KMS-11 (cell line): ENCODE measurements around the gene CNTFR.

Source experiments
- H2AFZ ChIP-seq: fragments of 200-600 bp; sonication (generic); 2 replicates; pipeline ENCODE4 v1.6.1; 2016; ENCODE audit warnings: antibody characterized with exemption, mixed run types, low read depth
- H3K27ac ChIP-seq: fragments of 200-600 bp; sonication (generic); 2 replicates; pipeline ENCODE4 v1.6.1; 2016; ENCODE audit warnings: mild to moderate bottlenecking, mixed run types
- H3K27me3 ChIP-seq: fragments of 200-600 bp; sonication (generic); 2 replicates; pipeline ENCODE4 v1.6.1; 2017; ENCODE audit warnings: mild to moderate bottlenecking, low read depth, mixed run types, moderate library complexity; ENCODE audit not compliant: insufficient read depth
- H3K36me3 ChIP-seq: fragments of 200-600 bp; sonication (generic); 2 replicates; pipeline ENCODE4 v1.6.1; 2017; ENCODE audit warnings: mild to moderate bottlenecking, mixed run types; ENCODE audit not compliant: insufficient read depth
- H3K4me1 ChIP-seq: fragments of 200-600 bp; sonication (generic); 2 replicates; pipeline ENCODE4 v1.6.1; 2016; ENCODE audit warnings: mild to moderate bottlenecking, low read depth, mixed run types; ENCODE audit not compliant: poor library complexity, severe bottlenecking
- H3K4me2 ChIP-seq: fragments of 200-600 bp; sonication (generic); 2 replicates; pipeline ENCODE4 v1.7.0; 2016; ENCODE audit warnings: mild to moderate bottlenecking, mixed run types
- H3K4me3 ChIP-seq: fragments of 200-600 bp; sonication (generic); IDR thresholded peaks from 2 replicates; pipeline ENCODE4 v1.6.1; 2017; ENCODE audit warnings: low read depth, low read length, mixed read lengths; ENCODE audit not compliant: insufficient read depth
- H3K79me2 ChIP-seq: fragments of 200-600 bp; sonication (generic); 2 replicates; pipeline ENCODE4 v1.6.1; 2016; ENCODE audit warnings: low read depth, mixed run types; ENCODE audit not compliant: insufficient read depth
- H3K9ac ChIP-seq: fragments of 200-600 bp; sonication (generic); 2 replicates; pipeline ENCODE4 v1.6.1; 2016; ENCODE audit warnings: mild to moderate bottlenecking, mixed run types
- H4K20me1 ChIP-seq: fragments of 200-600 bp; sonication (generic); 2 replicates; pipeline ENCODE4 v1.6.1; 2016; ENCODE audit warnings: mild to moderate bottlenecking, mixed run types; ENCODE audit not compliant: insufficient read depth
- TF ChIP-seq, protein P1 (sequence below): fragments of 200-600 bp; sonication (generic); conservative IDR thresholded peaks from 2 replicates; pipeline ENCODE4 v1.6.1; 2017; ENCODE audit warnings: low read depth, mild to moderate bottlenecking, antibody characterized with exemption, low read length, moderate library complexity, mixed read lengths

The CNTFR gene

DNA sequence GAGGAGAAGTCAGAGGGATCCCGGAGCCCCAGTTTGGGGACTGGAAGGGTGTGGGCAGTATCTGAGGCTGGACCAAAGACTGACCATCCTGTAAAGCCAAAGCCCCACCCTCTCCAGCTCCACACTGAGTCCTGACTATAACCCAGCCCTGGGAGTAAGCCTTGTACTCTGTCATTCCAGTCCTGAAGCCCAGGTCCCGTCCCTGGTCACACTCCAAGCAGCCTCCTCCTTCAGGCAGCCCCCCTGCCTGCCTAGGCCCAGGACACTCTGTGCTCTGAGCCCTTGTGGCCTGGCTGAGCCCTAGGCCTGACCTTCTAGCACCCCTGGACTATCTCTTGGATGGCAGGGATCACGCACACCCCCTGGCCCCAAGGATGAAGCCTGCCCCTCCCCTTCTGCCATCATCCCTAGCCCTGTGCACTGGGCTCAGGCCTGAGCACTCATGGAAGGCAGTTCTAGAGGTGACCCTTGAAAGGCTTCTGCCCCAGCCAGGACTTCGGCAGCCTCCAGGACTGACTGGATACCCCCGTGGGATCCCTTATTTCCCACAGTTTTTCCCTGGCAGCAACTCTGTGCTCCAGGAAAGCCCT is 38.7 kb downstream of the CNTFR start:
- Histone ChIP-seq H3K27ac (no peak overlapping the region), H3K36me3 (no peaks in the 10 kb centered on the region), H3K79me2 (no peaks in the 10 kb centered on the region), H3K4me1 (no peaks in the 10 kb centered on the region), H3K27me3 (peaks cover 48% of the 10 kb centered on the region), H3K4me2 (no peak overlapping the region), H3K9ac (no peak overlapping the region), H3K4me3 (no peak overlapping the region), H4K20me1 (no peaks in the 10 kb centered on the region), H2AFZ (no peak overlapping the region)
- TF ChIP-seq, protein P1, sequence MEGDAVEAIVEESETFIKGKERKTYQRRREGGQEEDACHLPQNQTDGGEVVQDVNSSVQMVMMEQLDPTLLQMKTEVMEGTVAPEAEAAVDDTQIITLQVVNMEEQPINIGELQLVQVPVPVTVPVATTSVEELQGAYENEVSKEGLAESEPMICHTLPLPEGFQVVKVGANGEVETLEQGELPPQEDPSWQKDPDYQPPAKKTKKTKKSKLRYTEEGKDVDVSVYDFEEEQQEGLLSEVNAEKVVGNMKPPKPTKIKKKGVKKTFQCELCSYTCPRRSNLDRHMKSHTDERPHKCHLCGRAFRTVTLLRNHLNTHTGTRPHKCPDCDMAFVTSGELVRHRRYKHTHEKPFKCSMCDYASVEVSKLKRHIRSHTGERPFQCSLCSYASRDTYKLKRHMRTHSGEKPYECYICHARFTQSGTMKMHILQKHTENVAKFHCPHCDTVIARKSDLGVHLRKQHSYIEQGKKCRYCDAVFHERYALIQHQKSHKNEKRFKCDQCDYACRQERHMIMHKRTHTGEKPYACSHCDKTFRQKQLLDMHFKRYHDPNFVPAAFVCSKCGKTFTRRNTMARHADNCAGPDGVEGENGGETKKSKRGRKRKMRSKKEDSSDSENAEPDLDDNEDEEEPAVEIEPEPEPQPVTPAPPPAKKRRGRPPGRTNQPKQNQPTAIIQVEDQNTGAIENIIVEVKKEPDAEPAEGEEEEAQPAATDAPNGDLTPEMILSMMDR = no peak

DNA sequence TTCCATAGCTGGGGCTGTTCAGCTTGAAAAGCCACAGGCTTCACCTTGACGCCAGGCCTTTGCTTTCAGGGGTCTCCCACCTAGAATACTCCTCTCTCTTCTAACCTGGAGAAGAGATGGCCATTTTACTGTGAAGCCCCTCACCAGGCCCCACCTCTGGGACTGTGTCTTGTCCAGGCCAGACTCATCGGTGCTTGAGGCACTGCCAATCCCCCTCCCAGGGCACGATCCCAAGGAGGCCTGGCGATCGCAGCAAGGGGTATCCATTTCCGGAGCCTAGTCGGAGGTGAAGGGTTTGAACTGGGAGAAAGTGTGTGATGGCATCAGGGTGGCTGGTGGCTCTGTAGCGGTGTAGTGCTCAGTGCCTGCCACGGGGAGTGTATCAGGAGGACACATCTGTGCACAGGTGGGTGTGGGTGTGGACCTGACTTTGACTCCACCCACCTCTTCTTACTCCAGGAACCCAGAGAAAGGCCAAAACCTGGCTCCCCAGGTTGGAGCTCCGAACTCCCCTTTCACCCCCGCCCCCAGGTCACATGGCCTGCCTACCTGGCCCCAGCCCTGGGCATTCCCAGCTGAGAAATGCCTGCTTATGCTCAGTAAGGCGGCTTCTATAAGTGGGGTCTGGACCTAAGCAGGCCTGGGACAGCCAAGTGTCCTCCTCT is 39.4 kb downstream of the CNTFR start:
- no peak overlapping the region for H3K4me2 ChIP-seq
- no peak overlapping the region for H2AFZ ChIP-seq
- H3K9ac ChIP-seq = no peak overlapping the region
- no peaks in the 10 kb centered on the region for H3K4me1 ChIP-seq
- H3K79me2 ChIP-seq = no peaks in the 10 kb centered on the region
- H3K27ac ChIP-seq = no peak overlapping the region
- H3K36me3 ChIP-seq = no peaks in the 10 kb centered on the region
- H3K4me3 ChIP-seq = no peak overlapping the region
- H4K20me1 ChIP-seq = no peaks in the 10 kb centered on the region
- peaks cover 50% of the 10 kb centered on the region for H3K27me3 ChIP-seq
- TF ChIP-seq, protein P1 = no peak

DNA sequence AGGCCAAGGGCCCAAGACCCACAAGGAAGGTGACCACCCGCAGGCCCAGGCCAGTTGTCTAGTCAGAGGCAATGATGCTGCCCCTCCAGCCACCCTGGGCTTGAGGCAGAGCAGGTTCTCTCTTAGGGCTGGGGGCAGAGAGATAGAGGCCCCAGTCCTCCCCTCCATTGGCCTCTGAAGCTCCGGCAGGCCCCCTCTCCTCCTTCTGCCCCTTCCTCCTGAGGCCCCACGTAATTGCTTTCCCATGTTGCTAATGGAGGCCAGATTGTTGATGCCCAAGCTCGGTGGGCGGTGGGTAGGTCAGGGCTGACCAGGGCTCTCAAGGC is 40.2 kb downstream of the CNTFR start:
- no peak overlapping the region for H3K9ac ChIP-seq
- H3K27me3 ChIP-seq = peaks cover 44% of the 10 kb centered on the region
- no peak overlapping the region for H3K4me2 ChIP-seq
- no peak overlapping the region for H2AFZ ChIP-seq
- H4K20me1 ChIP-seq = no peaks in the 10 kb centered on the region
- H3K27ac ChIP-seq = no peak overlapping the region
- TF ChIP-seq, protein P1 = no peak
- no peaks in the 10 kb centered on the region for H3K79me2 ChIP-seq
- no peaks in the 10 kb centered on the region for H3K4me1 ChIP-seq
- no peak overlapping the region for H3K4me3 ChIP-seq
- H3K36me3 ChIP-seq = no peaks in the 10 kb centered on the region

DNA sequence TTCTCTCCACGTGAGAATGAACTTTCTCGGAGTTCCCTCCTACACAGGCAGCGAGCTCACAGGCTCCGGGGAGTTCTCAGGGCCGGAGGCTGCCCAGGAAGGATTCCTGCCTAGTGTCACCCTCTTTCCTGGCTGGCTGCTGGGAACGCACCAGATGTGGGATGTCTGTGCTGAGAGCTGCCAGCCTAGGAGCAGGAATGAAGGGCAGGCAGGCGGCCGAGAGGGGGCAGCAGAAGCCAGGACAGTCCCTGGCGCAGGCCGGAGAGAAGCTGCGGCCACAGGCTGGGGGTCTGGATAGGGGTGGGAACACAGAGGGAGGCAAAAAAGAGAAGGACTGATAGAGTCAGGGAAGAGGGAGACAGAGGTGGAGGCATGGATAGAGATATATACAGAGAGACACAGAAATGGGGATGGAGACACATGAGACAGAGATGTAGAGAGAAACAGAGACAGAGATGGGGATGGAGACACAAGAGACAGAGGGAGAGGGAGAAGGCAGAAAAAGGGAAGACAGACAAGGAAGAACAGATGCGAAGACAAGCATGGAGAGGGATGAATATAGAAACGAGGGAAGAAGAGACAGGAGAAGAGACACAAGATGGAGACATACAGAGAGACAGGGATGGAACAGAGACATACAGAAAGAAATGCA is 41.4 kb downstream of the CNTFR start:
- TF ChIP-seq, protein P1 = peak; percentile 70
- H3K79me2 ChIP-seq = no peaks in the 10 kb centered on the region
- no peaks in the 10 kb centered on the region for H3K36me3 ChIP-seq
- H3K27ac ChIP-seq = no peak overlapping the region
- H2AFZ ChIP-seq = no peak overlapping the region
- no peaks in the 10 kb centered on the region for H4K20me1 ChIP-seq
- H3K4me1 ChIP-seq = no peaks in the 10 kb centered on the region
- H3K4me2 ChIP-seq = no peak overlapping the region
- H3K9ac ChIP-seq = no peak overlapping the region
- no peak overlapping the region for H3K4me3 ChIP-seq
- H3K27me3 ChIP-seq = peaks cover 31% of the 10 kb centered on the region
